ENCODE results near the gene GDF9. TPM values are rescaled to one million over a fixed set of nuclear protein-coding genes. Genes with fewer than 3 reads are reported as not detected.

Gene GDF9
- total RNA-seq, 3 donors from 2014 or later: 0.33 to 0.64 (median 0.44) TPM

DNA sequence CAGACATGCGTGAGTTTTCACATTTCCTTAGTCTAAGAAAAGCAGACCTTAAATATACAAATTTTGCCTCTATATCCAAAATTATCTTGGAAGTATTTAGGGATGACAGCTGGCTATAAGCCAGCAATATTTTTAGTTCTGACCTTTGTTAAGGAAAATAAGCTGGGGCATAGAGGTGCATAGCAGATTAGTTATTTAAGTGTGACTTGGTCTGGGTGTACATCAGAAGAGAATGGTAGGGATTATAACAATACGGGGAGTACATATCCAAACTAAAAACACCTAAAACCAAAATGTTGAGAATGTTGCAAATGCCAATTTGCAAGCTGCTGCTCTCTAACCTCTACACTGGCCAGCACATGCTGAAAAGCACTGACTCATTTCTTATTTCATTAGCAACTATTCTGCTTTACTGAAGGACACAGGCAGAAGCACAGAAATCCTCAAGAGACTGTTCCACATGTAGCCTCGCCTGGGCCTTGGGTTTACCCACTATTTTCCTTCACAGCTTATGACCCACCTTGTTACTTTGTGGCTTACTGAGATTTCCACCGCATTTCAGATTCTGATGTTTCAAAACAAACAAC, 29.5 kb upstream of the GDF9 start:
- Histone ChIP-seq H3K9me3 (no peaks in the 10 kb centered on the region), H3K4me3 (no peak overlapping the region), H3K27me3 (no peaks in the 10 kb centered on the region), H3K36me3 (peaks cover 8% of the 10 kb centered on the region), H3K27ac (no peak overlapping the region), H3K4me1 (no peaks in the 10 kb centered on the region)
- no peak for DNase-seq (ENCODE audit: low spot score in 2 of 2)
- TF ChIP-seq POLR2AphosphoS5 (IDR thresholded peaks at IDR 0.05) (no peak), POLR2A (IDR thresholded peaks at IDR 0.05) (no peak)
- TF ChIP-seq, protein P1, sequence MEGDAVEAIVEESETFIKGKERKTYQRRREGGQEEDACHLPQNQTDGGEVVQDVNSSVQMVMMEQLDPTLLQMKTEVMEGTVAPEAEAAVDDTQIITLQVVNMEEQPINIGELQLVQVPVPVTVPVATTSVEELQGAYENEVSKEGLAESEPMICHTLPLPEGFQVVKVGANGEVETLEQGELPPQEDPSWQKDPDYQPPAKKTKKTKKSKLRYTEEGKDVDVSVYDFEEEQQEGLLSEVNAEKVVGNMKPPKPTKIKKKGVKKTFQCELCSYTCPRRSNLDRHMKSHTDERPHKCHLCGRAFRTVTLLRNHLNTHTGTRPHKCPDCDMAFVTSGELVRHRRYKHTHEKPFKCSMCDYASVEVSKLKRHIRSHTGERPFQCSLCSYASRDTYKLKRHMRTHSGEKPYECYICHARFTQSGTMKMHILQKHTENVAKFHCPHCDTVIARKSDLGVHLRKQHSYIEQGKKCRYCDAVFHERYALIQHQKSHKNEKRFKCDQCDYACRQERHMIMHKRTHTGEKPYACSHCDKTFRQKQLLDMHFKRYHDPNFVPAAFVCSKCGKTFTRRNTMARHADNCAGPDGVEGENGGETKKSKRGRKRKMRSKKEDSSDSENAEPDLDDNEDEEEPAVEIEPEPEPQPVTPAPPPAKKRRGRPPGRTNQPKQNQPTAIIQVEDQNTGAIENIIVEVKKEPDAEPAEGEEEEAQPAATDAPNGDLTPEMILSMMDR (IDR thresholded peaks at IDR 0.05): no peak
- intact Hi-C loops (cut with DNase I; ENCODE audit: low total_unique reads): no loop called here

DNA sequence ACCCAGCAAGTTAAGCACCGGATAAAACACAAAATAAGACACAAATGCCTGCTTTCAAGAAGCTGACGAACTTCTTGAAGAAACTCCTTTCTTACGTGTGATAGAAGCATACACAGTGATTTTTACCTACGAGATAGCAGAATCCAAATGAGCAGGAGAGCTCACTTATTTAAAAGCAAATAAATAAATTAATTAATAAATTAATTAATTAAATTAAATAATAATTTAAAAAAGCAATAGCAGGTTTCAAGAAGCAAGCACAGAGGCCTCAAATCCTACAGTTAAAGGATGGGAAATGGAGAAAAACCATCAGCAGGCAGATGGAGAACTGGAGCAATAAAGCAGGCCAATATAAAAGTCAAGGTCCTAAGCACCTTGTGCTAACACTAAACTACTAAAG, 24.5 kb upstream of the GDF9 start:
- TF ChIP-seq POLR2AphosphoS5 (IDR thresholded peaks at IDR 0.05) (no peak), POLR2A (IDR thresholded peaks at IDR 0.05) (no peak)
- TF ChIP-seq, protein P1 (IDR thresholded peaks at IDR 0.05): no peak
- Histone ChIP-seq H3K9me3 (no peaks in the 10 kb centered on the region), H3K4me3 (no peak overlapping the region), H3K27me3 (no peaks in the 10 kb centered on the region), H3K36me3 (peaks cover 13% of the 10 kb centered on the region), H3K4me1 (no peaks in the 10 kb centered on the region), H3K27ac (no peak overlapping the region)
- intact Hi-C loops (cut with DNase I; ENCODE audit: low total_unique reads): no loop called here
- no peak for DNase-seq (ENCODE audit: low spot score in 2 of 2)

DNA sequence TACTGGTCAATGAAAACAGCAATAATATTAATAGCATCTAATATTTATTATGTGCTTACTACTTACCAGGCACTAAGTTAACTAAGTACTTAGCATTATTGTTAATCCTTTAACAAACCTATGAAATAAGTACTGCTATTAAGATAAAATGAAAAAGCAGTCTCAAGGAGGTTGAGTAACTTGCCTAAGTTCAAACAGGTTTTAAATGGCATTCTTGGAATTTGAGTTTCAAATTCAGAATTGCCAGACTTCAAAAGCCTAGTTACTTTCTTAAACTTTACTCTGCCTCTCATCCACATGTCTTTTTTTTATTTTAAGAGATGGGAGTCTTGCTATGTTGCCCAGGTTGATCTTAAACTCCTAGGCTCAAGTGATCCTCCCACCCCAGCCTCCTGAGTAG, 23.2 kb upstream of the GDF9 start:
- DNase-seq (ENCODE audit: low spot score in 2 of 2): no peak

DNA sequence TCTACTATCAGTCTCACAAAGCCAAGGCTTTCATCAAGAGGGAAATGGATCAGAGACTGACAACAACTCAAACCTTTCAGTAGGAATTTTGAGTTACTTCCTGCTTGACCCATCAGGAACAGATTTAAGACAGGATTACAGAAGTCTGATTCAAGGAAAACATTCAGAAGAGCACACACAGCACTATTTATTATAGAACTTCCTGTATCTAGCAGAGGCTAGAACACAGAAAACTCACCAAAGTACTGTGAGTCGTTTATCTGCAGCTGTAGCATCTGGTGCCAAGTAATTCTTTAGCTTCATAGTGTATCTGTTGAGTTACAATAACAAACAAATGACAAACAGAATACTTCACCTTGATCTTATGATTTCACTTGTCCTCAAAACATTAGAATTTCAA, 21.0 kb upstream of the GDF9 start:
- Histone ChIP-seq H3K27me3 (no peaks in the 10 kb centered on the region), H3K27ac (no peak overlapping the region), H3K9me3 (no peaks in the 10 kb centered on the region), H3K4me3 (no peak overlapping the region), H3K4me1 (no peaks in the 10 kb centered on the region), H3K36me3 (peaks cover 6% of the 10 kb centered on the region)
- no peak for DNase-seq (ENCODE audit: low spot score in 2 of 2)
- no peak for TF ChIP-seq POLR2AphosphoS5 (IDR thresholded peaks at IDR 0.05)
- TF ChIP-seq POLR2A (IDR thresholded peaks at IDR 0.05): no peak
- TF ChIP-seq, protein P1 (IDR thresholded peaks at IDR 0.05): no peak
- intact Hi-C loops (cut with DNase I; ENCODE audit: low total_unique reads): no loop called here

More for the DNA sequence above, 23.2 kb upstream of the GDF9 start:
- no peaks in the 10 kb centered on the region for H3K27me3 ChIP-seq
- intact Hi-C loops (cut with DNase I; ENCODE audit: low total_unique reads): no loop called here
- no peak overlapping the region for H3K27ac ChIP-seq
- no peaks in the 10 kb centered on the region for H3K4me1 ChIP-seq
- no peak for TF ChIP-seq POLR2A (IDR thresholded peaks at IDR 0.05)
- TF ChIP-seq POLR2AphosphoS5 (IDR thresholded peaks at IDR 0.05): no peak
- TF ChIP-seq, protein P1 (IDR thresholded peaks at IDR 0.05): no peak
- H3K4me3 ChIP-seq: no peak overlapping the region
- H3K9me3 ChIP-seq: no peaks in the 10 kb centered on the region
- H3K36me3 ChIP-seq: peaks cover 13% of the 10 kb centered on the region

DNA sequence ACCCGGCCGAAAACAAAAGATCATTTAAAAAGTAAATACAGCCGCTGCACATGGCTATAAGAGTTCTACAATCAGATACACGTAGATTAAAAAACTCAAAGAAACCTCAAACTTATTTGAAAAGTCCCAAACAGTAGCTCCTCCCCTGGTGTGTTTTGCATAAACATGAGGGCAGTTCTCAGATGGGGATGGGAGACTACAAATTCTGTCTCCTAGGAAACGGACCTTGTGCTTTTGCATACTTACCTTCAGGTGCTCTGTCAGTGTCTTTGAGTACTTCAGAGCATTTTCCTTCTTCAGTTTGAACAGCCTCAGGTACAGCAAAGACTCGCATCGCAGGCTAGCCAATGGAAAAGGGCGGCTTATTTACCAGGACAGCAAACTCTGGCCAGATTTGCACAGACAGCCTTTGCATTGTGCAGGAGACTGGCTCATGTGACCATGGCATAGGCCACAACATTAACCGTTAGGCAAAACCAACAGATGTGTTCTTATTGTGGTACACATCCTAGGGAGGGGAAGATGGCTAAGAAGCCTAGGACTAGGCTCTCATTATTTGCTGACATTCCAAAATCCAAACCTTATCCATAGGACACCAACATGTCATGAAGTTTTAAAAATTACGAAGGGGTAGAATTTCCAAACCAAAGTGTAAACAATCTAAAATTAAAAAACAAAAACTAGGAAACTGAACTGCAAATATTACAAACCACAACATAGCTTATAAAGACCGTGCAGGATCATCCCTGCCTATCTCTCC, 20.0 kb upstream of the GDF9 start:
- peaks cover 6% of the 10 kb centered on the region for H3K36me3 ChIP-seq
- intact Hi-C loops (cut with DNase I; ENCODE audit: low total_unique reads): no loop called here
- TF ChIP-seq POLR2A (IDR thresholded peaks at IDR 0.05): no peak
- TF ChIP-seq, protein P1 (IDR thresholded peaks at IDR 0.05): no peak
- TF ChIP-seq POLR2AphosphoS5 (IDR thresholded peaks at IDR 0.05): no peak

More for the DNA sequence above, 20.0 kb upstream of the GDF9 start:
- H3K9me3 ChIP-seq: no peaks in the 10 kb centered on the region
- H3K27me3 ChIP-seq: no peaks in the 10 kb centered on the region
- H3K4me3 ChIP-seq: no peak overlapping the region
- H3K4me1 ChIP-seq: no peaks in the 10 kb centered on the region
- H3K27ac ChIP-seq: no peak overlapping the region
- DNase-seq (ENCODE audit: low spot score in 2 of 2): no peak

All from breast epithelium (tissue), 4 donors.